ENCODE data around the gene PTPN13.

Gene PTPN13

GRCh38 chr4:86835677-86836076 lies 241.6 kb downstream of the PTPN13 start:
- no peak for TF ChIP-seq CTCF (IDR thresholded peaks at IDR 0.05)

GRCh38 chr4:86837691-86838503 lies 243.8 kb downstream of the PTPN13 start:
- TF ChIP-seq CTCF (IDR thresholded peaks at IDR 0.05) = no peak
- H2AFZ ChIP-seq = no peak overlapping the region
- H3K79me2 ChIP-seq = no peaks in the 10 kb centered on the region
- no peaks in the 10 kb centered on the region for H3K36me3 ChIP-seq (ENCODE audit: control insufficient read depth, insufficient read depth, low read length)
- no peaks in the 10 kb centered on the region for H3K4me1 ChIP-seq
- no peaks in the 10 kb centered on the region for H3K9me3 ChIP-seq (ENCODE audit: control insufficient read depth, low read length)
- H3K4me3 ChIP-seq (ENCODE audit: low read depth, low read length) = no peak overlapping the region
- H3K4me2 ChIP-seq (ENCODE audit: low read length) = no peak overlapping the region
- no peaks in the 10 kb centered on the region for H3K27me3 ChIP-seq (ENCODE audit: control insufficient read depth, insufficient read depth, low read length)
- H3K9ac ChIP-seq = no peak overlapping the region
- no peak overlapping the region for H3K27ac ChIP-seq

More at GRCh38 chr4:86835677-86836076, 241.6 kb downstream of the PTPN13 start:
- Histone ChIP-seq H3K36me3 (ENCODE audit: control insufficient read depth, insufficient read depth, low read length) (no peaks in the 10 kb centered on the region), H3K9me3 (ENCODE audit: control insufficient read depth, low read length) (no peaks in the 10 kb centered on the region), H3K27me3 (ENCODE audit: control insufficient read depth, insufficient read depth, low read length) (no peaks in the 10 kb centered on the region), H3K9ac (no peak overlapping the region), H3K27ac (no peak overlapping the region), H3K4me2 (ENCODE audit: low read length) (no peak overlapping the region), H3K4me3 (ENCODE audit: low read depth, low read length) (no peak overlapping the region), H2AFZ (no peak overlapping the region), H3K79me2 (no peaks in the 10 kb centered on the region), H3K4me1 (no peaks in the 10 kb centered on the region)

GRCh38 chr4:86840858-86841257 lies 246.7 kb downstream of the PTPN13 start:
- no peak for TF ChIP-seq CTCF (IDR thresholded peaks at IDR 0.05)
- Histone ChIP-seq H3K9ac (no peak overlapping the region), H3K36me3 (ENCODE audit: control insufficient read depth, insufficient read depth, low read length) (no peaks in the 10 kb centered on the region), H3K9me3 (ENCODE audit: control insufficient read depth, low read length) (no peaks in the 10 kb centered on the region), H3K27me3 (ENCODE audit: control insufficient read depth, insufficient read depth, low read length) (no peaks in the 10 kb centered on the region), H3K4me3 (ENCODE audit: low read depth, low read length) (no peak overlapping the region), H3K4me2 (ENCODE audit: low read length) (no peak overlapping the region), H2AFZ (no peak overlapping the region), H3K27ac (no peak overlapping the region), H3K4me1 (no peaks in the 10 kb centered on the region), H3K79me2 (no peaks in the 10 kb centered on the region)

GRCh38 chr4:86841309-86841708 lies 247.2 kb downstream of the PTPN13 start:
- Histone ChIP-seq H3K27me3 (ENCODE audit: control insufficient read depth, insufficient read depth, low read length) (no peaks in the 10 kb centered on the region), H3K79me2 (no peaks in the 10 kb centered on the region), H3K27ac (no peak overlapping the region), H3K4me1 (no peaks in the 10 kb centered on the region), H3K4me3 (ENCODE audit: low read depth, low read length) (no peak overlapping the region), H3K4me2 (ENCODE audit: low read length) (no peak overlapping the region), H3K36me3 (ENCODE audit: control insufficient read depth, insufficient read depth, low read length) (no peaks in the 10 kb centered on the region), H3K9ac (no peak overlapping the region), H2AFZ (no peak overlapping the region), H3K9me3 (ENCODE audit: control insufficient read depth, low read length) (no peaks in the 10 kb centered on the region)
- TF ChIP-seq CTCF (IDR thresholded peaks at IDR 0.05) = no peak

- Histone ChIP-seq H3K4me3 (ENCODE audit: low read depth, low read length) (no peak overlapping the region), H3K27ac (no peak overlapping the region)
- TF ChIP-seq CTCF (IDR thresholded peaks at IDR 0.05) = no peak
Measured at GRCh38 chr4:86845593-86845992, 251.5 kb downstream of the PTPN13 start.

More at GRCh38 chr4:86845593-86845992, 251.5 kb downstream of the PTPN13 start:
- Histone ChIP-seq H3K79me2 (no peaks in the 10 kb centered on the region), H3K27me3 (ENCODE audit: control insufficient read depth, insufficient read depth, low read length) (no peaks in the 10 kb centered on the region), H3K36me3 (ENCODE audit: control insufficient read depth, insufficient read depth, low read length) (no peaks in the 10 kb centered on the region), H2AFZ (no peak overlapping the region), H3K9me3 (ENCODE audit: control insufficient read depth, low read length) (no peaks in the 10 kb centered on the region), H3K4me1 (no peaks in the 10 kb centered on the region), H3K9ac (no peak overlapping the region), H3K4me2 (ENCODE audit: low read length) (no peak overlapping the region)
